ENCODE measurements around the gene RPS15A.
"Not testable (repeated sequence)": the region's sequence is repeated elsewhere in the genome, so short reads cannot be mapped to it uniquely, and the experiment has no call there.

Gene RPS15A

GRCh38 chr16:18742870-18743269 lies 47.3 kb downstream of the RPS15A start:
- DNase-seq (ENCODE audit: low spot score): not testable (repeated sequence)

GRCh38 chr16:18740027-18740426 lies 50.1 kb downstream of the RPS15A start:
- not testable (repeated sequence) for DNase-seq (ENCODE audit: low spot score)

DNA sequence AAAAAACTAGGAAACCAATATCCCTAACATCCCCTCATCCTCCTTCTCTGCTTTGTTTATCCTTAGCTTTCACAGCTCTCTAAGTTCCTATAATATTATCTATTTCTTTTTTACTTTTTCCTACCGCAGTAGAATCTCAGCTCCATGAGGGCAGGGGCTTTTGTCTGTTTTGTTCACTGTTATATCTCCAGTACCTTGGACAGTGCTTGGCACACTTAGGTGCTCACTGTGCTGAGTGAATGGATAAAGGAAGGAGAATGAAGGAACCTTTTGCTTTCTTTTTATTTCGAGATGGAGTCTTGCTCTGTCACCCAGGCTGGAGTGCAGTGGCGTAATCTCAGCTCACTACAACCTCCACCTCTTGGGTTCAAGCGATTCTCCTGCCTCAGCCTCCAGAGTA lies 51.4 kb downstream of the RPS15A start:
- DNase-seq (ENCODE audit: low spot score): not testable (repeated sequence)

DNA sequence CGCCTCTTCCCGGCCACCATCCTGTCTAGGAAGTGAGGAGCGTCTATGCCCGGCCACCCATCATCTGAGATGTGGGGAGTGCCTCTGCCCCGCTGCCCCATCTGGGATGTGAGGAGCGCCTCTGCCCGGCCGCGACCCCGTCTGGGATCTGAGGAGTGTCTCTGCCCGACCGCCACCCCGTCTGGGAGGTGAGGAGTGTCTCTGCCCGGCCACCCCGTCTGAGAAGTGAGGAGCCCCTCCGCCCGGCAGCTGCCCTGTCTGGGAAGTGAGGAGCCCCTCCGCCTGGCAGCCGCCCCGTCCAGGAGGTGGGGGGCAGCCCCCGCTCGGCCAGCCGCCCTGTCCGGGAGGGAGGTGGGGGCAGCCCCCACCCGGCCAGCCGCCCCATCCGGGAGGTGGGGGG lies 55.9 kb downstream of the RPS15A start:
- not testable (repeated sequence) for DNase-seq (ENCODE audit: low spot score)

Data from NAMALWA (cell line).